Measurements from ENCODE around the gene PRMT5. TPM values are rescaled to one million over a fixed set of nuclear protein-coding genes. Genes with fewer than 3 reads are reported as not detected.

The PRMT5 gene
- total and polyA plus RNA-seq, 8 donors = 20.9 to 48.8 (median 37.1) TPM

DNA sequence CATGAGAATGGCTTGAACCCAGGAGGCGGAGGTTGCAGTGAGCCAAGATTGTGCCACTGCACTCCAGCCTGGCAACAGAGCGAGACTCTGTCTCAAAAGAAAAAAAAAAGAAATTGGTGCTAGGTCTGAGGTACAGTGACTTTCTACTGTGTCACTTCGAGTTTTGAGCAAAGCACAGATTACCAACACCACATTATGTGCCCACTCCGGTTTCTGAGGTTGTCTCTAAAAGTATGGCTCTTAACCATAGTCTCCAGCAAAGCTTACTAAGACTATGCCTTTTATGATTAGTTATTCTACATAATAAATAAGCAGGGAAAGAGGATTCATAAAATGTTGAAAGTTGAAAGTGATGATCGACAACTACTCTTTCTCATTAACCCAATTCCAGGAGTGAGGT is 18.3 kb downstream of the PRMT5 start:
- peaks cover 47 to 81% (median 68%) of the 10 kb centered on the region in 4 donors for H3K36me3 ChIP-seq
- 82 to 91% (median 89%) methylated on average over 5 of the region's 5 CpGs for WGBS, 5 donors

DNA sequence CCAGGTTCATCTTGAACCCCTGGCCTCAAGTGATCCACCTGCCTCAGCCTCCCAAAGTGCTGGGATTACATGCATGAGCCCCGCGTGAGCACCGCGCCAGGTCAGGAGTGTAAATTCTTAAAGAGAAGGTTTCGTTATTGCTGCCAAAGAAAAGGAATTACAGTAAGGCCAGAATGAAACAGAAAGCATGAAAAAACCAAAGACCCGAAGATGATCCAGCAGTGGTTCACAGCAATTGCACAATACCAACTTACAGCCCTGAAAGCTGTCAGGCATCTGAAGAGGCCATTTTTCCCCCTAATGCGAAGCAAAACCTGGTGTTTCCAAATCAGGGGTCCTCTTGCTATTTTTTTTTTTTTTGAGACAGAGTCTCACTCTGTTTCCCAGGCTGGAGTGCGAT is 20.6 kb downstream of the PRMT5 start:
- WGBS, 5 donors = 83 to 93% (median 86%) methylated on average over 8 of the region's 8 CpGs
- peak overlapping the region in 1 of 5 donors; percentile 10 for H3K27ac ChIP-seq
- no peak for DNase-seq
- H3K36me3 ChIP-seq = peaks cover 71 to 93% (median 83%) of the 10 kb centered on the region in 4 donors
- TF ChIP-seq, protein P1, sequence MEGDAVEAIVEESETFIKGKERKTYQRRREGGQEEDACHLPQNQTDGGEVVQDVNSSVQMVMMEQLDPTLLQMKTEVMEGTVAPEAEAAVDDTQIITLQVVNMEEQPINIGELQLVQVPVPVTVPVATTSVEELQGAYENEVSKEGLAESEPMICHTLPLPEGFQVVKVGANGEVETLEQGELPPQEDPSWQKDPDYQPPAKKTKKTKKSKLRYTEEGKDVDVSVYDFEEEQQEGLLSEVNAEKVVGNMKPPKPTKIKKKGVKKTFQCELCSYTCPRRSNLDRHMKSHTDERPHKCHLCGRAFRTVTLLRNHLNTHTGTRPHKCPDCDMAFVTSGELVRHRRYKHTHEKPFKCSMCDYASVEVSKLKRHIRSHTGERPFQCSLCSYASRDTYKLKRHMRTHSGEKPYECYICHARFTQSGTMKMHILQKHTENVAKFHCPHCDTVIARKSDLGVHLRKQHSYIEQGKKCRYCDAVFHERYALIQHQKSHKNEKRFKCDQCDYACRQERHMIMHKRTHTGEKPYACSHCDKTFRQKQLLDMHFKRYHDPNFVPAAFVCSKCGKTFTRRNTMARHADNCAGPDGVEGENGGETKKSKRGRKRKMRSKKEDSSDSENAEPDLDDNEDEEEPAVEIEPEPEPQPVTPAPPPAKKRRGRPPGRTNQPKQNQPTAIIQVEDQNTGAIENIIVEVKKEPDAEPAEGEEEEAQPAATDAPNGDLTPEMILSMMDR (IDR thresholded peaks at IDR 0.05) = no peak
- TF ChIP-seq EP300 (IDR thresholded peaks at IDR 0.05) = no peak
- no peak for TF ChIP-seq POLR2A (IDR thresholded peaks at IDR 0.05)
- peaks cover 6 to 38% (median 20%) of the 10 kb centered on the region in 4 donors for H3K4me1 ChIP-seq
- no peaks in the 10 kb centered on the region for H3K27me3 ChIP-seq
- intact Hi-C loops (cut with DNase I; ENCODE audit: low total_unique reads) = no loop called here
- no peak overlapping the region for H3K4me3 ChIP-seq
- H3K9me3 ChIP-seq = no peaks in the 10 kb centered on the region

More for the DNA sequence above, 18.3 kb downstream of the PRMT5 start:
- Histone ChIP-seq H3K27ac (no peak overlapping the region), H3K27me3 (no peaks in the 10 kb centered on the region), H3K4me1 (peaks cover 9 to 48% (median 28%) of the 10 kb centered on the region in 4 donors), H3K9me3 (no peaks in the 10 kb centered on the region), H3K4me3 (no peak overlapping the region)
- DNase-seq = no peak
- intact Hi-C loops (cut with DNase I; ENCODE audit: low total_unique reads) = no loop called here
- TF ChIP-seq, protein P1 (IDR thresholded peaks at IDR 0.05) = no peak
- no peak for TF ChIP-seq POLR2A (IDR thresholded peaks at IDR 0.05)
- no peak for TF ChIP-seq POLR2AphosphoS5 (IDR thresholded peaks at IDR 0.05)
- TF ChIP-seq EP300 (IDR thresholded peaks at IDR 0.05) = no peak

DNA sequence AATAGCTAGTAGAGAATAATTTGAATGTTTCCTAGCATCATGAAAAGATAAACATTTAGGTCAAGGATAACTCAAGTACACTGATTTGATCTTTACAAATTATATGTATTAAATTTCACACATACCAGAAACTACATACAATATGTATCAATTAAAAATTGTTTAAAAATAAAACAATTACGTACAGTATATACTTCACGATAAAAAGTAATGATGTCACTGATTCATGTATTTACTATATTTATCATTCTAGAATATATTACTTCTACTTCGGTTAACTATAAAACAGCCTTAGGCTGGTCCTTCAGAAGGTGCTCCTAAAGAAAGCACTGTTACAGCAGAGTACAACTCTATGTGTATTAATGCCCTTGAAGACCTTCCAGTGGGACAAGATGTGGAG is 21.7 kb downstream of the PRMT5 start:
- Histone ChIP-seq H3K27me3 (no peaks in the 10 kb centered on the region), H3K27ac (no peak overlapping the region), H3K4me1 (peaks cover 9 to 38% (median 24%) of the 10 kb centered on the region in 4 donors), H3K36me3 (peaks cover 82 to 100% (median 93%) of the 10 kb centered on the region in 4 donors), H3K9me3 (no peaks in the 10 kb centered on the region), H3K4me3 (no peak overlapping the region)
- TF ChIP-seq, protein P1 (IDR thresholded peaks at IDR 0.05) = no peak
- TF ChIP-seq POLR2AphosphoS5 (IDR thresholded peaks at IDR 0.05) (no peak), POLR2A (IDR thresholded peaks at IDR 0.05) (no peak), EP300 (IDR thresholded peaks at IDR 0.05) (no peak)
- intact Hi-C loops (cut with DNase I; ENCODE audit: low total_unique reads) = no loop called here
- DNase-seq = no peak
- WGBS, 5 donors = 85 to 93% (median 92%) methylated on average over 3 of the region's 3 CpGs

DNA sequence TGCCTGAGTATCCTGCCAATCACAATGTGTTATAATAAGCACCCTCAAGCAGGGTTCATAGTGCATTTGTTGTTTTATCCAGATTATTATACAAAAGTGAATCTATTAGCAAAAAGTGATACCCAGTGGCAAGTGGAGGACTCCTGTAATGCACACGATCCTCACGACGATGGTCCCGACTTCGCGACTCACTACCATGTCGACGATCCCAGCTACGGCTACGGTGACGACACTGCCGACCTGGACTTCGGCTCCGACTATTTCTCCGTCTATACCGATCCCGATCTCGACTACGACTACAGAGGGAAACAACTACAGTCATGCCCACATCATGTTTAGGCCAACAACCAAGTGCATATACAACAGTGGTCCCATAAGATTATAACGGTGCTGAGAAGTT is 23.1 kb downstream of the PRMT5 start:
- Histone ChIP-seq H3K4me1 (peaks cover 9 to 26% (median 15%) of the 10 kb centered on the region in 4 donors), H3K36me3 (peaks cover 93 to 100% (median 98%) of the 10 kb centered on the region in 4 donors), H3K27ac (no peak overlapping the region), H3K27me3 (no peaks in the 10 kb centered on the region), H3K4me3 (no peak overlapping the region), H3K9me3 (no peaks in the 10 kb centered on the region)
- DNase-seq = no peak
- WGBS, 5 donors = 96 to 98% (median 98%) methylated on average over 20 of the region's 20 CpGs
- TF ChIP-seq POLR2A (IDR thresholded peaks at IDR 0.05) (no peak), POLR2AphosphoS5 (IDR thresholded peaks at IDR 0.05) (no peak), EP300 (IDR thresholded peaks at IDR 0.05) (no peak)
- TF ChIP-seq, protein P1 (IDR thresholded peaks at IDR 0.05) = no peak
- intact Hi-C loops (cut with DNase I; ENCODE audit: low total_unique reads) = no loop called here
